ENCODE measurements around the gene KLHL30.

Gene KLHL30

DNA sequence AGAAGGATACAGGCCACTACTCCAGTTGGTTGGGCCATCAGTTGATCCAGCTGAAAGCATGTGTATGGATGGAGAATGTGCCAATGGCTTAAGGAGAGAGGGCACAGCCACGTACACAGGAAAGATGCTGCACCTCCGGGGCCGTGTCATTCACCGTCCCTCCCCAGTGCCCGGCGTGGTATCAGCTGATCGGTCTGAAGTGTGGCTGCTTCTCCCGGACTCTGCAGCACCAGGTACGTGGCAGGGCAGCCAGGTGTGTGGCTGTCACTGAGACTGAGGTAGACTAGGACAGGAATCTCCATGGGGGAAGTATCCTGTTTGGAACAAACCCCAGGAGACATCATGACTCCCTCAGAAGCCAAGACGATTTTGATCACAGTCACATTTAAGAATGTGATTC is 16.1 kb downstream of the KLHL30 start:
- no peak for TF ChIP-seq TEAD4 (IDR thresholded peaks at IDR 0.05)
- TF ChIP-seq, protein P1, sequence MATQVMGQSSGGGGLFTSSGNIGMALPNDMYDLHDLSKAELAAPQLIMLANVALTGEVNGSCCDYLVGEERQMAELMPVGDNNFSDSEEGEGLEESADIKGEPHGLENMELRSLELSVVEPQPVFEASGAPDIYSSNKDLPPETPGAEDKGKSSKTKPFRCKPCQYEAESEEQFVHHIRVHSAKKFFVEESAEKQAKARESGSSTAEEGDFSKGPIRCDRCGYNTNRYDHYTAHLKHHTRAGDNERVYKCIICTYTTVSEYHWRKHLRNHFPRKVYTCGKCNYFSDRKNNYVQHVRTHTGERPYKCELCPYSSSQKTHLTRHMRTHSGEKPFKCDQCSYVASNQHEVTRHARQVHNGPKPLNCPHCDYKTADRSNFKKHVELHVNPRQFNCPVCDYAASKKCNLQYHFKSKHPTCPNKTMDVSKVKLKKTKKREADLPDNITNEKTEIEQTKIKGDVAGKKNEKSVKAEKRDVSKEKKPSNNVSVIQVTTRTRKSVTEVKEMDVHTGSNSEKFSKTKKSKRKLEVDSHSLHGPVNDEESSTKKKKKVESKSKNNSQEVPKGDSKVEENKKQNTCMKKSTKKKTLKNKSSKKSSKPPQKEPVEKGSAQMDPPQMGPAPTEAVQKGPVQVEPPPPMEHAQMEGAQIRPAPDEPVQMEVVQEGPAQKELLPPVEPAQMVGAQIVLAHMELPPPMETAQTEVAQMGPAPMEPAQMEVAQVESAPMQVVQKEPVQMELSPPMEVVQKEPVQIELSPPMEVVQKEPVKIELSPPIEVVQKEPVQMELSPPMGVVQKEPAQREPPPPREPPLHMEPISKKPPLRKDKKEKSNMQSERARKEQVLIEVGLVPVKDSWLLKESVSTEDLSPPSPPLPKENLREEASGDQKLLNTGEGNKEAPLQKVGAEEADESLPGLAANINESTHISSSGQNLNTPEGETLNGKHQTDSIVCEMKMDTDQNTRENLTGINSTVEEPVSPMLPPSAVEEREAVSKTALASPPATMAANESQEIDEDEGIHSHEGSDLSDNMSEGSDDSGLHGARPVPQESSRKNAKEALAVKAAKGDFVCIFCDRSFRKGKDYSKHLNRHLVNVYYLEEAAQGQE (IDR thresholded peaks at IDR 0.05; ENCODE audit: low read depth): no peak
- TF ChIP-seq CEBPB (IDR thresholded peaks at IDR 0.05): no peak
- TF ChIP-seq TCF12 (IDR thresholded peaks at IDR 0.05; ENCODE audit: low read depth): no peak
- TF ChIP-seq EP300 (IDR thresholded peaks at IDR 0.05; ENCODE audit: borderline replicate concordance): no peak
- no peak for TF ChIP-seq NFIC (IDR thresholded peaks at IDR 0.05)
- TF ChIP-seq ZBTB7A (IDR thresholded peaks at IDR 0.05; ENCODE audit: low read depth): no peak
- TF ChIP-seq, protein P2, sequence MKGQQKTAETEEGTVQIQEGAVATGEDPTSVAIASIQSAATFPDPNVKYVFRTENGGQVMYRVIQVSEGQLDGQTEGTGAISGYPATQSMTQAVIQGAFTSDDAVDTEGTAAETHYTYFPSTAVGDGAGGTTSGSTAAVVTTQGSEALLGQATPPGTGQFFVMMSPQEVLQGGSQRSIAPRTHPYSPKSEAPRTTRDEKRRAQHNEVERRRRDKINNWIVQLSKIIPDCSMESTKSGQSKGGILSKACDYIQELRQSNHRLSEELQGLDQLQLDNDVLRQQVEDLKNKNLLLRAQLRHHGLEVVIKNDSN (IDR thresholded peaks at IDR 0.05): no peak
- TF ChIP-seq, protein P3, sequence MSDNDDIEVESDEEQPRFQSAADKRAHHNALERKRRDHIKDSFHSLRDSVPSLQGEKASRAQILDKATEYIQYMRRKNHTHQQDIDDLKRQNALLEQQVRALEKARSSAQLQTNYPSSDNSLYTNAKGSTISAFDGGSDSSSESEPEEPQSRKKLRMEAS (IDR thresholded peaks at IDR 0.05): no peak
- no peak for TF ChIP-seq CREB1 (IDR thresholded peaks at IDR 0.05; ENCODE audit: low read depth)
- no peak for TF ChIP-seq TAF1 (IDR thresholded peaks at IDR 0.05; ENCODE audit: low read depth)
- TF ChIP-seq RAD21 (IDR thresholded peaks at IDR 0.05; ENCODE audit: low read depth): no peak
- no peak for TF ChIP-seq EGR1 (IDR thresholded peaks at IDR 0.05)
- TF ChIP-seq FOXM1 (IDR thresholded peaks at IDR 0.05; ENCODE audit: borderline replicate concordance, low read depth): no peak
- TF ChIP-seq YY1 (IDR thresholded peaks at IDR 0.05; ENCODE audit: low read depth): no peak

DNA sequence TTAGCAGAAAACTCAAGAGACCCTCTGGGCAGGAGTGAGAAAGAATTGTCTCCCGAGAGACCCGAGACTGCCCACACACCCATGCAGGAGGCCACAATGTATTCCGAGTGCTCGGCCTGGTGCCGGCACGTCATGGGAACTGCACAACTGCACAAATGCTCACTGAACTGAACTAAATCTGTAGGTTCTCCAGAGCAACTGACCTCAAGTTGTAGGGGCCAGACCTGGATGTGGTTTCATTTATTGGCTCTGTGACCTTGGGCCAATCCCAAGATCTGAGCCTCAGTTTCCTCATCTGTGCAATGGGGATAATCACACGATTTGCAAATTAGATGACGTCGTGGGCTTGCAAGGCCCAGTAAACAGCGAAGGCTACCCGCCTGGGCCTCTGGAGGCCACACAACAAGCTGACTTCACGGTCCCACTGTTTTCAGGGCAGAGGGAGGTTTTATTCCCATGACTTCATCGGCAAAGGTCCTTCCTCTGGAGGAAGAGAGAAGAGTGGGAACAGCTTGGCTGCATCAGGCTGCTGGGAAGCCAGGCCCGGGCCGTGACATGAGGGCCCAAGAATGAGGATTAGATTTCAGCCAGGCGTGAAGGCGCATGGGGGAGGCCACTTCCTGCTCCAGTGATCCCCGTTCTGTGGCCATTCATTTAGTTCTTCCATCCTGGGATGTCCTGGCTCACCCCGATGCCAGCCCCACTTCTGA is 16.7 kb downstream of the KLHL30 start:
- TF ChIP-seq EGR1 (IDR thresholded peaks at IDR 0.05) (no peak), CEBPB (IDR thresholded peaks at IDR 0.05) (0 out of 2 replicates have a peak, but pooled peaks have one; percentile 9), YY1 (IDR thresholded peaks at IDR 0.05; ENCODE audit: low read depth) (peak; percentile 27; the same call in 1 of the 2 replicates), NFIC (IDR thresholded peaks at IDR 0.05) (peak; percentile 77), CREB1 (IDR thresholded peaks at IDR 0.05; ENCODE audit: low read depth) (no peak), TCF12 (IDR thresholded peaks at IDR 0.05; ENCODE audit: low read depth) (peak; percentile 93), TAF1 (IDR thresholded peaks at IDR 0.05; ENCODE audit: low read depth) (no peak), FOXM1 (IDR thresholded peaks at IDR 0.05; ENCODE audit: borderline replicate concordance, low read depth) (peak; percentile 63), EP300 (IDR thresholded peaks at IDR 0.05; ENCODE audit: borderline replicate concordance) (peak; percentile 89), TEAD4 (IDR thresholded peaks at IDR 0.05) (peak; percentile 80), ZBTB7A (IDR thresholded peaks at IDR 0.05; ENCODE audit: low read depth) (no peak), RAD21 (IDR thresholded peaks at IDR 0.05; ENCODE audit: low read depth) (peak; percentile 18; the same call in 1 of the 2 replicates)
- TF ChIP-seq, protein P2 (IDR thresholded peaks at IDR 0.05): peak; percentile 4; the same call in 1 of the 2 replicates
- TF ChIP-seq, protein P1 (IDR thresholded peaks at IDR 0.05; ENCODE audit: low read depth): no peak
- TF ChIP-seq, protein P3 (IDR thresholded peaks at IDR 0.05): peak; percentile 87

DNA sequence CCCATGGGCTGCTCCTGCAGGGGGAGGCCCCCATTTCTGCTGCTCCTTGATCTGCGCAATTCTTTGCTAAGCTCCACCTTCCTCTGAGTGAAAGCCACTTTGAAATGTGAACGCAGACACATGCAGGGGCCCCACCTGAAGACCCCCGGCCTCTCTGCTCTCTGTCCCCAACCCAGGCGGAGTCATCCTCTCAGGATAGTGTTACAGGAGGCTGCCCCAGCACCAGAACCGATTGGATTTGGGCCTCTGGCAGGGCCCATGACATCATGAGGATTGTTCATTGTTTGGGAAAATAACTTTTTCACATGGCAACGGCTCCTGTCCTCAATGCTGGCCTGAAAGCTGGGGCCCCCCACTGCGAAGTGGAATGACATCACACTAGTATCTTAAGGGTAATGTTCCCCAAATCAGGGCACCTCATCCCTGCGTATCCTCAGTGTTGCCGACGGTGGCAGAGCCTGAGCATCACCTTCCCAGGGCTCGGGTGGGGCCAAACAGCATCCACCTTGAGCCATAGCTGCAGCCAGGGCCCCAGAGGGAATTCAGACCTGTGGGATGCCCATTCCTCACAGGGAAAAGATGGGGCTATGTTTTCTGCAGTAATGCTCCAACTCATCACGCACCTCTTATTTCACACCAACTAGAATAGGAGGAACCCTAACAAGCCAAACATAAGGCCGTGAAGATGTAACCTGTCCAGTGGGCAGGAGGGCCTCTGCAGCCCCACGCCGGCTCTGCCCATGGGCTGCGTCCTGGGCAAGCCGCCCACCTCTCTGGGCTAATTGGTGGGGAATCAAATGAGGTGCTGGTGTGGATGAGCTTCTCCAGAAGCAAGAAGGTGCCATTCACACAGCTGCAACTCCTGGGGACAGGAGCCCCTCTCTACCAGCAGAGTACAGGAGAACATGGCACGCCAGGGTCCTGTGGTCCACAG is 17.6 kb downstream of the KLHL30 start:
- TF ChIP-seq EP300 (IDR thresholded peaks at IDR 0.05; ENCODE audit: borderline replicate concordance) (no peak), ZBTB7A (IDR thresholded peaks at IDR 0.05; ENCODE audit: low read depth) (peak; percentile 91; the same call in 1 of the 2 replicates)

DNA sequence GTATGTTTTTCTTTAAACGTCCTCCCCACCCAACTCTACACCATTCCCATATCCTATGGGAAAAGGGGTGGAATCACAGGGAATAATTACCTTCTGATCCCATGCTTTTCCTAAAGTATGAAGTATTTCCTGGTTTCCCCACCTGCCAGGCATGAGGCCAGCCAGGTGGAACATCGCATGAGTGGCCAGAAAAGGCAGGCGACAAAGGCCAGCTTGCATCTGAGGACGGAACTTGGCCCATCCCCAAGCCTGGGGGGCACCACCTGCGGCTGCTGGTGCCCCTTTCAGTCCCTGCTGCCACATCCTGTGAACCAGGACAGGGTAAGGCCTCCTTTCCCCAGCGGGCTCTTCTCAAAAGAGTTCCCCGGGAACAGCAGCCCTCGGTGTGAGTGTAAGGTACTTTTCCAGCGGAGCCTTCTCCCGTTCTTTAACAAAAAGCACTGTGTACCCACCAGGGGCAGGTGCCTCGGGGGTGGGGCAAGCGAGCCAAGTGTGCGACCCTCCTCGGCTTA is 19.1 kb downstream of the KLHL30 start:
- TF ChIP-seq EP300 (IDR thresholded peaks at IDR 0.05; ENCODE audit: borderline replicate concordance) (peak; percentile 71; the same call in 1 of the 2 replicates), CEBPB (IDR thresholded peaks at IDR 0.05) (no peak), TCF12 (IDR thresholded peaks at IDR 0.05; ENCODE audit: low read depth) (peak; percentile 87), FOXM1 (IDR thresholded peaks at IDR 0.05; ENCODE audit: borderline replicate concordance, low read depth) (peak; percentile 55; the same call in 1 of the 2 replicates), ZBTB7A (IDR thresholded peaks at IDR 0.05; ENCODE audit: low read depth) (0 out of 2 replicates have a peak, but pooled peaks have one; percentile 16), NFIC (IDR thresholded peaks at IDR 0.05) (peak; percentile 74), RAD21 (IDR thresholded peaks at IDR 0.05; ENCODE audit: low read depth) (no peak), TAF1 (IDR thresholded peaks at IDR 0.05; ENCODE audit: low read depth) (0 out of 2 replicates have a peak, but pooled peaks have one; percentile 9), TEAD4 (IDR thresholded peaks at IDR 0.05) (peak; percentile 40), YY1 (IDR thresholded peaks at IDR 0.05; ENCODE audit: low read depth) (no peak)
- TF ChIP-seq, protein P1 (IDR thresholded peaks at IDR 0.05; ENCODE audit: low read depth): no peak
- TF ChIP-seq, protein P2 (IDR thresholded peaks at IDR 0.05): no peak
- TF ChIP-seq, protein P3 (IDR thresholded peaks at IDR 0.05): peak; percentile 90

All from Ishikawa (cell line).